Vagina (tissue), 2 donors: Measurements from ENCODE around the gene KRT14.
"Not testable (repeated sequence)": the region's sequence is repeated elsewhere in the genome, so short reads cannot be mapped to it uniquely, and the experiment has no call there.

ENCODE experiments used
- POLR2A ChIP-seq, 2 donors: fragments of 450-650 bp; IDR thresholded peaks; one replicate each; pipeline ENCODE4 v1.6.1; 2017; ENCODE audit warnings: antibody characterized with exemption in 2 of 2, mild to moderate bottlenecking in 2 of 2, moderate library complexity in 2 of 2
- TF ChIP-seq, protein P1 (sequence below), 3 experiments: fragments of 450-650 bp in 2 of 3; fragments of 200-600 bp in 1 of 3; sonication (generic) in 1 of 3; IDR thresholded peaks; one replicate each; pipeline ENCODE4 v1.5.1; 2017 to 2019; ENCODE audit warnings: antibody characterized with exemption in 3 of 3, mild to moderate bottlenecking in 2 of 3, moderate library complexity in 2 of 3

DNA sequence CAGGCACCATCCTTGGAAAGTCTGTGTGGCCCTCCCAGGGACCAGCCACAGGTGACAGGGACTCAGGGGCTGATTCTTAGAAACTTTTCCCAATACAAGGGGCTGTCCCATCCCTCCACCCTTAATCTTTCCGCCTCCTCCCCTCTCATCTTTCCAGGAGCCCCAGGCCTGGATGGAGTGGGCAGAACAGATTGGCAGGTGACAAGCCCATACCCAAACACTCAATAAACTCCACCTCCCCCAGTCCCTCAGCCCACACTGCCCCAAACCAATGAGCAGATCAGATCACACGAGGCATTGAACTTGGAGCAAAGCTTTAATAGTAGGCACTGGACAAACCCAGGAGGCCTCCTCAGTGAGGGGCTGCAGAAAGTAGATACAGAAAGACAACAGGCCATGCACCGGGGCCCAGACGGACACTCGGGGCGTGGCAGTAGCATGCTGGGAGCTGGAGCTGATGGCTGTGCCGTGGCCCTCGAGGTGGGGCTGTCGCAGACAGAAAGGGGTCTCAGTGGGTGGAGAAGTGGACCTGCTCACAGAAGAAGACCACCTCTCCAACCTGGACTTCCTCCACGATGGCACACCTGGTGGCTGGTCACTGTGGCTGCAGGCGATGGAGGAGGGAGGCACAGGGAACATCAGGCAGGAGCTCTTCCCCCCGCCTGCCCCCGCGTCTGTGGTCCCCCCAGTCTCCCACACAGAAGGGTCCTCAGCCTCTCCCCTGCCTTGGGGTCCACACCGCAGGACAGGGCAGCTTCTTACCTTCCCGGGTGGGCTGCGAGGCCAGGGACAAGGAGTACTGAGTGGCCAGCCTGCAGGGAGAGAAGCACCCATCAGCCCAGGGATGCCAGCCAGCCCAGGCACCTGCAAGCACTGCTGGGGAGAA, 39.6 kb upstream of the KRT14 start:
- TF ChIP-seq POLR2A (IDR thresholded peaks at IDR 0.05), result not testable (repeated sequence)
- TF ChIP-seq, protein P1, sequence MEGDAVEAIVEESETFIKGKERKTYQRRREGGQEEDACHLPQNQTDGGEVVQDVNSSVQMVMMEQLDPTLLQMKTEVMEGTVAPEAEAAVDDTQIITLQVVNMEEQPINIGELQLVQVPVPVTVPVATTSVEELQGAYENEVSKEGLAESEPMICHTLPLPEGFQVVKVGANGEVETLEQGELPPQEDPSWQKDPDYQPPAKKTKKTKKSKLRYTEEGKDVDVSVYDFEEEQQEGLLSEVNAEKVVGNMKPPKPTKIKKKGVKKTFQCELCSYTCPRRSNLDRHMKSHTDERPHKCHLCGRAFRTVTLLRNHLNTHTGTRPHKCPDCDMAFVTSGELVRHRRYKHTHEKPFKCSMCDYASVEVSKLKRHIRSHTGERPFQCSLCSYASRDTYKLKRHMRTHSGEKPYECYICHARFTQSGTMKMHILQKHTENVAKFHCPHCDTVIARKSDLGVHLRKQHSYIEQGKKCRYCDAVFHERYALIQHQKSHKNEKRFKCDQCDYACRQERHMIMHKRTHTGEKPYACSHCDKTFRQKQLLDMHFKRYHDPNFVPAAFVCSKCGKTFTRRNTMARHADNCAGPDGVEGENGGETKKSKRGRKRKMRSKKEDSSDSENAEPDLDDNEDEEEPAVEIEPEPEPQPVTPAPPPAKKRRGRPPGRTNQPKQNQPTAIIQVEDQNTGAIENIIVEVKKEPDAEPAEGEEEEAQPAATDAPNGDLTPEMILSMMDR (IDR thresholded peaks at IDR 0.05), result not testable (repeated sequence)
